ENCODE measurements around the gene KCNMA1. TPM values are rescaled to one million over a fixed set of nuclear protein-coding genes. Genes with fewer than 3 reads are reported as not detected.

KCNMA1 gene
- polyA plus RNA-seq, 4 donors, result 2.7 to 8.6 (median 7.7) TPM

- no peak overlapping the region for H3K27ac ChIP-seq (ENCODE audit: low read depth in 1 of 3, low read length in 2 of 3)
- DNase-seq, result no peak
- no peak overlapping the region for H3K4me3 ChIP-seq (ENCODE audit: low read depth in 1 of 3, low read length in 3 of 3)
- no peak for FAIRE-seq
- H3K27me3 ChIP-seq (ENCODE audit: control insufficient read depth in 3 of 3, insufficient read depth in 3 of 3, low read length in 3 of 3), result peaks cover 0 to 2% (median 0%) of the 10 kb centered on the region in 3 donors
- H3K36me3 ChIP-seq (ENCODE audit: control insufficient read depth in 3 of 3, insufficient read depth in 2 of 3, low read depth in 1 of 3, low read length in 3 of 3), result no peaks in the 10 kb centered on the region
- H3K9me3 ChIP-seq (ENCODE audit: control insufficient read depth in 2 of 2, insufficient read depth in 1 of 2, low read depth in 1 of 2, low read length in 1 of 2), result no peaks in the 10 kb centered on the region
- WGBS, 3 donors, result 72 to 86% (median 85%) methylated on average over 3 of the region's 3 CpGs
- H3K4me1 ChIP-seq (ENCODE audit: control insufficient read depth in 3 of 3, insufficient read depth in 2 of 3, low read depth in 1 of 3, low read length in 2 of 3), result no peaks in the 10 kb centered on the region
These were observed 493.0 kb downstream of the KCNMA1 start for GRCh38 chr10:77144656-77145055.

GRCh38 chr10:77139252-77140160 is 498.1 kb downstream of the KCNMA1 start:
- DNase-seq (no peak), FAIRE-seq (no peak)
- Histone ChIP-seq H3K27ac (ENCODE audit: low read depth in 1 of 3, low read length in 2 of 3) (no peak overlapping the region), H3K4me3 (ENCODE audit: low read depth in 1 of 3, low read length in 3 of 3) (no peak overlapping the region), H3K36me3 (ENCODE audit: control insufficient read depth in 3 of 3, insufficient read depth in 2 of 3, low read depth in 1 of 3, low read length in 3 of 3) (no peaks in the 10 kb centered on the region), H3K27me3 (ENCODE audit: control insufficient read depth in 3 of 3, insufficient read depth in 3 of 3, low read length in 3 of 3) (peaks cover 0 to 2% (median 0%) of the 10 kb centered on the region in 3 donors), H3K4me1 (ENCODE audit: control insufficient read depth in 3 of 3, insufficient read depth in 2 of 3, low read depth in 1 of 3, low read length in 2 of 3) (no peaks in the 10 kb centered on the region), H3K9me3 (ENCODE audit: control insufficient read depth in 2 of 2, insufficient read depth in 1 of 2, low read depth in 1 of 2, low read length in 1 of 2) (no peaks in the 10 kb centered on the region)
- 72 to 78% (median 75%) methylated on average over 6 of the region's 6 CpGs for WGBS, 3 donors

GRCh38 chr10:77138541-77138940 is 499.1 kb downstream of the KCNMA1 start:
- H3K4me1 ChIP-seq (ENCODE audit: control insufficient read depth in 3 of 3, insufficient read depth in 2 of 3, low read depth in 1 of 3, low read length in 2 of 3), result no peaks in the 10 kb centered on the region
- H3K9me3 ChIP-seq (ENCODE audit: control insufficient read depth in 2 of 2, insufficient read depth in 1 of 2, low read depth in 1 of 2, low read length in 1 of 2), result no peaks in the 10 kb centered on the region
- no peaks in the 10 kb centered on the region for H3K36me3 ChIP-seq (ENCODE audit: control insufficient read depth in 3 of 3, insufficient read depth in 2 of 3, low read depth in 1 of 3, low read length in 3 of 3)
- FAIRE-seq (no peak), DNase-seq (no peak)
- H3K4me3 ChIP-seq (ENCODE audit: low read depth in 1 of 3, low read length in 3 of 3), result no peak overlapping the region
- 75 to 82% (median 80%) methylated on average over 6 of the region's 6 CpGs for WGBS, 3 donors
- no peak overlapping the region for H3K27ac ChIP-seq (ENCODE audit: low read depth in 1 of 3, low read length in 2 of 3)
- H3K27me3 ChIP-seq (ENCODE audit: control insufficient read depth in 3 of 3, insufficient read depth in 3 of 3, low read length in 3 of 3), result peaks cover 0 to 2% (median 0%) of the 10 kb centered on the region in 3 donors

- H3K4me1 ChIP-seq (ENCODE audit: control insufficient read depth in 3 of 3, insufficient read depth in 2 of 3, low read depth in 1 of 3, low read length in 2 of 3), result no peaks in the 10 kb centered on the region
- peaks cover 0 to 2% (median 0%) of the 10 kb centered on the region in 3 donors for H3K27me3 ChIP-seq (ENCODE audit: control insufficient read depth in 3 of 3, insufficient read depth in 3 of 3, low read length in 3 of 3)
- H3K9me3 ChIP-seq (ENCODE audit: control insufficient read depth in 2 of 2, insufficient read depth in 1 of 2, low read depth in 1 of 2, low read length in 1 of 2), result no peaks in the 10 kb centered on the region
- no peak overlapping the region for H3K4me3 ChIP-seq (ENCODE audit: low read depth in 1 of 3, low read length in 3 of 3)
- DNase-seq (no peak), FAIRE-seq (no peak)
- no peak overlapping the region for H3K27ac ChIP-seq (ENCODE audit: low read depth in 1 of 3, low read length in 2 of 3)
- 89 to 90% (median 90%) methylated on average over 3 of the region's 3 CpGs for WGBS, 3 donors
- no peaks in the 10 kb centered on the region for H3K36me3 ChIP-seq (ENCODE audit: control insufficient read depth in 3 of 3, insufficient read depth in 2 of 3, low read depth in 1 of 3, low read length in 3 of 3)
These were observed 502.1 kb downstream of the KCNMA1 start for GRCh38 chr10:77135555-77135954.

DNA sequence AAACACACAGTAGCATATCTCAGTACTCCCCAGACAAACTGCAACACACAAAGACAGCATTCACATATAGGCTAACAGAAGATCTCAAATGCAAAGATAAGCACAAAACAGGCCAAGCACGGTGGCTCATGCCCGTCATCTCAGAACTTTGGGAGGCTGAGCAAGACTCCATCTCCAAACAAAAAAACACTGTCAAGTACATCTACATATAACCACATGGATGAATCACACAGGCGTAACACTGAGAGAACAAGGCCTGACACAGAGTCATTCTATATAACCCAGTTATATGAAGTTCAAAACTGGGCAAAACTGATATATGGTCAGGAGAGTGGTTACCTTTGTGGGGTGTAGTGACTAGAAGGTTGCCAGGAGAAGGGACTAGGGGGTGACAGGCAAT is 506.4 kb downstream of the KCNMA1 start:
- H3K9me3 ChIP-seq (ENCODE audit: control insufficient read depth in 2 of 2, insufficient read depth in 1 of 2, low read depth in 1 of 2, low read length in 1 of 2), result no peaks in the 10 kb centered on the region
- H3K4me3 ChIP-seq (ENCODE audit: low read depth in 1 of 3, low read length in 3 of 3), result no peak overlapping the region
- DNase-seq (no peak), FAIRE-seq (no peak)
- H3K27ac ChIP-seq (ENCODE audit: low read depth in 1 of 3, low read length in 2 of 3), result no peak overlapping the region
- no peaks in the 10 kb centered on the region for H3K4me1 ChIP-seq (ENCODE audit: control insufficient read depth in 3 of 3, insufficient read depth in 2 of 3, low read depth in 1 of 3, low read length in 2 of 3)
- H3K27me3 ChIP-seq (ENCODE audit: control insufficient read depth in 3 of 3, insufficient read depth in 3 of 3, low read length in 3 of 3), result no peaks in the 10 kb centered on the region
- no peaks in the 10 kb centered on the region for H3K36me3 ChIP-seq (ENCODE audit: control insufficient read depth in 3 of 3, insufficient read depth in 2 of 3, low read depth in 1 of 3, low read length in 3 of 3)
- WGBS, 3 donors, result 88 to 92% (median 92%) methylated on average over 3 of the region's 3 CpGs

DNA sequence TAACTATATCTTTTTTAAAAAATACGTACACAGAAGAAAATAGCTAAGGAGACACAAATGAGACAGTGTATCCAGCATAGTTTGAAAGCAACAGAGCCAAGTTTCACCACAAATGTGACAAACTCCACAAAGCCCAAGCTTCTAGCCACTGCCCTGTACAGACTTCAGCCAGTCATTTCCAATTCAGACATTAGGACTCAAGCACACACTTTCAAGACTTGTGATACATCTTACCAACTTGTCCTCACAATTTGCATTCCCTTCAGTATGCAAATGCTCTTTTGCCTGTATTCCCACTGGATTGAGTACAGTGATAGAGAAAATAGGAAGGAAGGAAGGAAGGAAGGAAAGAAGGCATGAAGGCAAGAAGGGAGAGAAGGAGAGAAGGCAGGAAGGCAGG is 510.4 kb downstream of the KCNMA1 start:
- no peaks in the 10 kb centered on the region for H3K36me3 ChIP-seq (ENCODE audit: control insufficient read depth in 3 of 3, insufficient read depth in 2 of 3, low read depth in 1 of 3, low read length in 3 of 3)
- no peaks in the 10 kb centered on the region for H3K27me3 ChIP-seq (ENCODE audit: control insufficient read depth in 3 of 3, insufficient read depth in 3 of 3, low read length in 3 of 3)
- DNase-seq, result no peak
- no peak overlapping the region for H3K27ac ChIP-seq (ENCODE audit: low read depth in 1 of 3, low read length in 2 of 3)
- 83 to 91% (median 88%) methylated on average over 1 of the region's 1 CpG for WGBS, 3 donors
- no peaks in the 10 kb centered on the region for H3K9me3 ChIP-seq (ENCODE audit: control insufficient read depth in 2 of 2, insufficient read depth in 1 of 2, low read depth in 1 of 2, low read length in 1 of 2)
- no peak overlapping the region for H3K4me3 ChIP-seq (ENCODE audit: low read depth in 1 of 3, low read length in 3 of 3)
- H3K4me1 ChIP-seq (ENCODE audit: control insufficient read depth in 3 of 3, insufficient read depth in 2 of 3, low read depth in 1 of 3, low read length in 2 of 3), result no peaks in the 10 kb centered on the region
- no peak for FAIRE-seq

DNA sequence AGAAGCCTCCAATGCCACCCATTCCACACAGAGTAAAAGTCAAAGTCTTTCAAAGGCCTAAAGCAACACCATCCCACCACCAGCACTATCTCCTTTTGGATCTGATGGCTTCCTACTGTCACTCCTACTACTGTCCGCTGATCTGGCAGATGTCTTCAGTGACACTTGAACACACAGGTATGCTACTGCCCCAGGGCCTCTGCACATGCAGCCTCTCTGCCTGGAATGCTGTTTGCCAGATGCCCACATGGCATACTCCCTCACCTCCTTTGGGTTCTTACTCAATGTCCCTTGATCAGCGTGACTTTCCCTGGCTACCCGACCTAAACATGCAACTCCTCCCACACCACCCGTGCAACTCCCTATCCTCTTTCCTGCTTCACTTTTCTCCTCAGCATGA is 512.4 kb downstream of the KCNMA1 start:
- no peak for FAIRE-seq

GRCh38 chr10:77123330-77123729 is 514.3 kb downstream of the KCNMA1 start:
- DNase-seq (no peak), FAIRE-seq (no peak)
- no peak overlapping the region for H3K27ac ChIP-seq (ENCODE audit: low read depth in 1 of 3, low read length in 2 of 3)
- no peak overlapping the region for H3K4me3 ChIP-seq (ENCODE audit: low read depth in 1 of 3, low read length in 3 of 3)
- H3K36me3 ChIP-seq (ENCODE audit: control insufficient read depth in 3 of 3, insufficient read depth in 2 of 3, low read depth in 1 of 3, low read length in 3 of 3), result no peaks in the 10 kb centered on the region
- no peaks in the 10 kb centered on the region for H3K4me1 ChIP-seq (ENCODE audit: control insufficient read depth in 3 of 3, insufficient read depth in 2 of 3, low read depth in 1 of 3, low read length in 2 of 3)
- 84 to 92% (median 85%) methylated on average over 5 of the region's 5 CpGs for WGBS, 3 donors
- H3K9me3 ChIP-seq (ENCODE audit: control insufficient read depth in 2 of 2, insufficient read depth in 1 of 2, low read depth in 1 of 2, low read length in 1 of 2), result no peaks in the 10 kb centered on the region
- H3K27me3 ChIP-seq (ENCODE audit: control insufficient read depth in 3 of 3, insufficient read depth in 3 of 3, low read length in 3 of 3), result no peaks in the 10 kb centered on the region

More for the DNA sequence above, 512.4 kb downstream of the KCNMA1 start:
- Histone ChIP-seq H3K9me3 (ENCODE audit: control insufficient read depth in 2 of 2, insufficient read depth in 1 of 2, low read depth in 1 of 2, low read length in 1 of 2) (no peaks in the 10 kb centered on the region), H3K36me3 (ENCODE audit: control insufficient read depth in 3 of 3, insufficient read depth in 2 of 3, low read depth in 1 of 3, low read length in 3 of 3) (no peaks in the 10 kb centered on the region), H3K27me3 (ENCODE audit: control insufficient read depth in 3 of 3, insufficient read depth in 3 of 3, low read length in 3 of 3) (no peaks in the 10 kb centered on the region), H3K4me3 (ENCODE audit: low read depth in 1 of 3, low read length in 3 of 3) (no peak overlapping the region), H3K27ac (ENCODE audit: low read depth in 1 of 3, low read length in 2 of 3) (no peak overlapping the region), H3K4me1 (ENCODE audit: control insufficient read depth in 3 of 3, insufficient read depth in 2 of 3, low read depth in 1 of 3, low read length in 2 of 3) (no peaks in the 10 kb centered on the region)
- 86 to 88% (median 87%) methylated on average over 4 of the region's 4 CpGs for WGBS, 3 donors
- DNase-seq, result no peak

Measured in small intestine (tissue), 7 donors.